GM12878 (cell line): ENCODE data around the gene GPR17. TPM values are rescaled to one million over a fixed set of nuclear protein-coding genes. Genes with fewer than 3 reads are reported as not detected.

Source experiments
- ATAC-seq: fragments of 200-7000 bp; cut with Tn5 transposase; 3 replicates; pipeline ENCODE4 v1.9.1; 2020; ENCODE audit warnings: mild to moderate bottlenecking, moderate library complexity
- BruUV-seq: library from RNA; stranded (reverse); fragments of 400-500 nt; replicated peaks from 2 replicates; lab custom pipeline; 2021; lab: Mats Ljungman, UMichigan
- CTCF ChIA-PET: fragments of 300-600 bp; sonication (Branson Sonifier 250); formaldehyde crosslinking; extraction: SDS; loops from one replicate; lab custom pipeline; 2021; ENCODE audit warnings: inconsistent platforms; lab: Yijun Ruan, JAX
- POLR2A ChIA-PET: fragments of 350-600 bp; formaldehyde crosslinking; extraction: SDS; loops from one replicate; lab custom pipeline; 2021; ENCODE audit warnings: inconsistent platforms; lab: Charles Lee
- RAD21 ChIA-PET: fragments of 300-600 bp; sonication (Branson Sonifier 250); formaldehyde crosslinking; loops from one replicate; lab custom pipeline; 2023; ENCODE audit warnings: antibody characterized with exemption; ENCODE audit not compliant: unreplicated experiment; lab: Charles Lee
- SMC1A ChIA-PET: fragments of 300-600 bp; sonication (Branson Sonifier 250); formaldehyde crosslinking; loops from one replicate; lab custom pipeline; 2023; ENCODE audit not compliant: unreplicated experiment, uncharacterized antibody; lab: Charles Lee
- DNase-seq: peaks from one replicate; pipeline ENCODE4 v3.0.0-alpha.2; 2011; ENCODE audit warnings: low read depth, low spot score
- FAIRE-seq: peaks from 3 replicates; lab custom pipeline; 2011; peaks lifted over from hg19 to GRCh38; lab: Jason Lieb, UNC
- H2AFZ ChIP-seq: 2 replicates; pipeline ENCODE4 v1.6.0; 2011; ENCODE audit warnings: low read depth, low read length, control low read depth; ENCODE audit not compliant: control insufficient read depth
- H3K27ac ChIP-seq: 2 replicates; pipeline ENCODE4 v1.5.1; 2011; ENCODE audit warnings: control low read depth; ENCODE audit not compliant: control insufficient read depth, insufficient read depth
- H3K27me3 ChIP-seq, 2 experiments: replicated peaks in 1 of 2; 2 replicates each; pipeline versions ENCODE4 v1.6.0 to v1.6.1; 2011; ENCODE audit warnings: low read length in 1 of 2; ENCODE audit not compliant: control insufficient read depth in 2 of 2, insufficient read depth in 2 of 2
- H3K36me3 ChIP-seq, 2 experiments: 2 replicates each; pipeline ENCODE4 v1.5.1; 2011; ENCODE audit warnings: low read length in 1 of 2; ENCODE audit not compliant: control insufficient read depth in 2 of 2, insufficient read depth in 2 of 2
- H3K4me1 ChIP-seq: 2 replicates; pipeline ENCODE4 v1.6.1; 2011; ENCODE audit warnings: mild to moderate bottlenecking, low read length, moderate library complexity, mixed read lengths; ENCODE audit not compliant: control insufficient read depth, insufficient read depth
- H3K4me2 ChIP-seq: 2 replicates; pipeline ENCODE4 v1.6.0; 2011; ENCODE audit warnings: control low read depth; ENCODE audit not compliant: control insufficient read depth, insufficient read depth
- H3K4me3 ChIP-seq: fragments of 200-600 bp; sonication (generic); 2 replicates; pipeline ENCODE4 v1.5.1; 2016
- H3K79me2 ChIP-seq: 2 replicates; pipeline ENCODE4 v1.6.0; 2011; ENCODE audit warnings: low read length; ENCODE audit not compliant: control insufficient read depth, insufficient read depth
- H3K9ac ChIP-seq: 2 replicates; pipeline ENCODE4 v1.8.0; 2011; ENCODE audit warnings: low read length, control low read depth, mixed read lengths; ENCODE audit not compliant: control insufficient read depth, insufficient read depth
- H3K9me3 ChIP-seq: replicated peaks from 3 replicates; pipeline ENCODE4 v1.5.1; 2011; ENCODE audit warnings: mild to moderate bottlenecking, low read length; ENCODE audit not compliant: control insufficient read depth, insufficient read depth
- H4K20me1 ChIP-seq: 2 replicates; pipeline ENCODE4 v1.6.0; 2011; ENCODE audit not compliant: control insufficient read depth, insufficient read depth
- E2F4 ChIP-seq: IDR thresholded peaks from 2 replicates; pipeline ENCODE4 v1.6.1; 2012; ENCODE audit warnings: low read depth, low read length, improper control_type of control experiment
- NFYA ChIP-seq: IDR thresholded peaks from 2 replicates; pipeline ENCODE4 v1.6.1; 2011; ENCODE audit warnings: low read depth, mild to moderate bottlenecking, low read length, improper control_type of control experiment, borderline replicate concordance
- PBX3 ChIP-seq: IDR thresholded peaks from 2 replicates; pipeline ENCODE4 v1.6.1; 2011; ENCODE audit warnings: mild to moderate bottlenecking, low read depth, low read length, moderate library complexity; ENCODE audit not compliant: insufficient replicate concordance
- RUNX3 ChIP-seq: IDR thresholded peaks from 2 replicates; pipeline ENCODE4 v1.6.1; 2012; ENCODE audit warnings: low read length, inconsistent platforms
- STAT3 ChIP-seq: IDR thresholded peaks from 2 replicates; pipeline ENCODE4 v1.6.1; 2011; ENCODE audit warnings: low read depth, low read length, improper control_type of control experiment
- TARDBP ChIP-seq: IDR thresholded peaks from 2 replicates; pipeline ENCODE4 v1.6.1; 2016; ENCODE audit warnings: borderline replicate concordance
- WGBS: methylation state at CpG from one replicate; pipeline ENCODE4 v1.1.6; 2016; ENCODE audit warnings: low lambda C conversion rate; ENCODE audit not compliant: insufficient replicate concordance, insufficient coverage; ENCODE audit errors: missing lambda C conversion rate; 5-methylcytosine and 5-hydroxymethylcytosine counted together
- in situ Hi-C: fragments of 300-500 bp; cut with MboI; formaldehyde crosslinking; loops from 9 replicates; pipeline ENCODE4 v1.14.3; 2018; ENCODE audit warnings: mixed read lengths
- intact Hi-C: fragments of 100-400 bp; cut with micrococcal nuclease; formaldehyde crosslinking; loops from one replicate; pipeline ENCODE4 v1.14.2; 2022; ENCODE audit not compliant: unreplicated experiment
- polyA plus RNA-seq, 11 experiments: library from polyadenylated mRNA; depleted of rRNA in 4 of 11; unstranded in 6 of 11; stranded (reverse) in 5 of 11; fragments of >200 nt; fragmentation: Nextera tagmentation in 4 of 11; fragmentation: Illumina TruSeq in 1 of 11; extraction: Ambion mirVana in 4 of 11; extraction: Trizol in 1 of 11; gene quantifications; 1 replicate in 1 of 11; 2 replicates in 10 of 11; pipeline versions ENCODE4 v1.2.1 to v1.2.3, GENCODE V29; 2011 to 2016; ENCODE audit warnings: inconsistent platforms in 2 of 11, missing spikeins in 2 of 11, low read depth in 1 of 11
- total RNA-seq, 4 experiments: library from RNA; depleted of rRNA in 3 of 4; stranded (reverse); fragments of >200 nt in 3 of 4; fragmentation: Illumina TruSeq in 1 of 4; extraction: Trizol in 1 of 4; gene quantifications; 2 replicates each; pipeline versions ENCODE4 v1.2.1 to v1.2.3, GENCODE V29; 2013 to 2021

The GPR17 gene
- total and polyA plus RNA-seq, 10 of the 15 experiments (the other 5 are each of a cell fraction or from before 2014, with no cell fraction given) = not detected

GRCh38 chr2:127626917-127627739 is 18.8 kb upstream of the GPR17 start:
- no peak overlapping the region for H3K27ac ChIP-seq
- H3K9ac ChIP-seq = no peak overlapping the region
- SMC1A ChIA-PET = no interaction called here
- 73% methylated on average over 26 of the region's 28 CpGs for WGBS
- CTCF ChIA-PET = no interaction called here
- POLR2A ChIA-PET = no interaction called here
- no peak overlapping the region for H3K4me2 ChIP-seq
- no peak for ATAC-seq
- H2AFZ ChIP-seq = no peak overlapping the region
- in situ Hi-C loops (no loop called here), intact Hi-C loops (no loop called here)
- no peak for FAIRE-seq
- no peaks in the 10 kb centered on the region for H3K27me3 ChIP-seq
- no TSS peak for BruUV-seq
- no peaks in the 10 kb centered on the region for H3K36me3 ChIP-seq
- TF ChIP-seq TARDBP (no peak), RUNX3 (no peak), E2F4 (no peak), NFYA (no peak), PBX3 (no peak), STAT3 (no peak)
- no peaks in the 10 kb centered on the region for H3K4me1 ChIP-seq
- no peak overlapping the region for H3K4me3 ChIP-seq
- no peak for DNase-seq
- H3K9me3 ChIP-seq = no peaks in the 10 kb centered on the region
- RAD21 ChIA-PET = no interaction called here
- H3K79me2 ChIP-seq = no peaks in the 10 kb centered on the region
- no peaks in the 10 kb centered on the region for H4K20me1 ChIP-seq
